Epithelial cell of esophagus (primary cell): ENCODE data around the gene TPCN2.

ENCODE experiments used
- DNase-seq: peaks from one replicate; pipeline ENCODE4 v3.0.0; 2010; ENCODE audit warnings: low read depth
- H3K4me3 ChIP-seq: 2 replicates; pipeline ENCODE4 v1.5.1; 2011; ENCODE audit warnings: mild to moderate bottlenecking, low read length, control low read depth
- CTCF ChIP-seq: IDR thresholded peaks from 2 replicates; pipeline ENCODE4 v1.5.1; 2011; ENCODE audit warnings: low read depth, mild to moderate bottlenecking, low read length, control low read depth, inconsistent platforms; ENCODE audit not compliant: insufficient read depth; ENCODE audit errors: missing control alignments

The TPCN2 gene

GRCh38 chr11:69034123-69034867 is 14.4 kb upstream of the TPCN2 start:
- TF ChIP-seq CTCF = no peak
- no peak for DNase-seq
- no peak overlapping the region for H3K4me3 ChIP-seq

- no peak for DNase-seq
- H3K4me3 ChIP-seq = no peak overlapping the region
- no peak for TF ChIP-seq CTCF
These were observed 13.4 kb upstream of the TPCN2 start for GRCh38 chr11:69035150-69035945.

GRCh38 chr11:69035946-69036340 is 12.8 kb upstream of the TPCN2 start:
- DNase-seq = no peak
- H3K4me3 ChIP-seq = no peak overlapping the region
- TF ChIP-seq CTCF = no peak

GRCh38 chr11:69037074-69037473 is 11.7 kb upstream of the TPCN2 start:
- no peak overlapping the region for H3K4me3 ChIP-seq
- DNase-seq = no peak
- no peak for TF ChIP-seq CTCF

GRCh38 chr11:69037544-69037943 is 11.2 kb upstream of the TPCN2 start:
- no peak overlapping the region for H3K4me3 ChIP-seq
- no peak for DNase-seq
- TF ChIP-seq CTCF = no peak

- TF ChIP-seq CTCF = no peak
- no peak for DNase-seq
- H3K4me3 ChIP-seq = no peak overlapping the region
These were observed 9.2 kb upstream of the TPCN2 start for GRCh38 chr11:69039501-69039900.

- no peak for TF ChIP-seq CTCF
- no peak for DNase-seq
- no peak overlapping the region for H3K4me3 ChIP-seq
These were observed 8.7 kb upstream of the TPCN2 start for GRCh38 chr11:69040051-69040450.
